Cerebellar nuclear complex (tissue), 1 donor: ENCODE measurements around the gene RIC3.

ENCODE experiments used
- DNase-seq, 2 experiments: peaks; one replicate each; lab custom pipeline; 2025; lab: John Stamatoyannopoulos, UW

Gene RIC3

DNA sequence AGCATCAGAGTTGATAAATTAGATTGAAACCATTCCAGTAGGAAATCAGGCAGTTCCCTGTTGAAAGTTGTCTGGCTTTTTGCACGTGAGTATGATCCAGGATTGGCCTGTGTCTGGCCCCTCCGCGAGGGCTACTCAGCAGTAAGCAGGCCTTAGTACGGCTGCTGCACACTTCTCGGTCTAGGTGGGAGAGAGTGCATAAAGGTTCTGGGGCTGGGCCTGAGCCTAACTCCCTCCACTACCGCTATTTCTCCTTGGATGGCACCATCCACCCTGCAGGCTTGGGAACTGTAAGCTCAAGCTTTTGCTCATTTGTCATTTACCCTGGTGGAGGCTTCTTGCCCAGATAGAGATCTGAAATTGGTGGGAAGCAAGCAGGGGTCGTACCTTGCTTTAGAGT, 65.9 kb downstream of the RIC3 start:
- no peak for DNase-seq

DNA sequence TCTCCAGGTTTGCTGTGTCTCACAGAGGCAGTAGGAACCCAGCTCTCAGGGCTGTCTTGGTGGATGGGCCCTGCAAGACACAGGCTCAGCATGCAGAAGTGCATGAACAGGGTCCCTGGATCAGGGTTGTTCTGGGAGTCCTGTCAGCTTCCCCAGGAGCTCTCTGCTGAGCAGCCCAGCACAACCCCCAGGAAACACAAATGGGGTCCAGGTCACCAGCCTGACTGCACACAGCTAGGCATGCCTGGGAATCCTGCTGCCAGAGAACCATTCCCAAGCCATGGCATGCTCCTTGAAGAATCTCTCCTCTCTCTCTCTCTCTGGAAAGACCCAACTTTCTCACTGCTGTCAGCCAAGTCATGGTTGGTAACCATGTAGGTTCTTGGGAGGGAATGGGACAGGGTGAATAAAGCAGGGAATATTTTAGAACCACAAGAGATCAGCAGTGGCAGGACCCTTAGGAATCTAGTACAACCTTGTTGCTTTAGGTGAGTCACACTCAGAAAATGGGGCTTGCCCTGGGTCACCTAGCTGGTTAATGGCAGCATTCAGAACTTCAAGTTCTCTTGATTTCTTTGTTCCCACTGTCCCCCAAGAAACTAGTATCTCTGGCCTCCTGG, 66.4 kb downstream of the RIC3 start:
- no peak for DNase-seq

DNA sequence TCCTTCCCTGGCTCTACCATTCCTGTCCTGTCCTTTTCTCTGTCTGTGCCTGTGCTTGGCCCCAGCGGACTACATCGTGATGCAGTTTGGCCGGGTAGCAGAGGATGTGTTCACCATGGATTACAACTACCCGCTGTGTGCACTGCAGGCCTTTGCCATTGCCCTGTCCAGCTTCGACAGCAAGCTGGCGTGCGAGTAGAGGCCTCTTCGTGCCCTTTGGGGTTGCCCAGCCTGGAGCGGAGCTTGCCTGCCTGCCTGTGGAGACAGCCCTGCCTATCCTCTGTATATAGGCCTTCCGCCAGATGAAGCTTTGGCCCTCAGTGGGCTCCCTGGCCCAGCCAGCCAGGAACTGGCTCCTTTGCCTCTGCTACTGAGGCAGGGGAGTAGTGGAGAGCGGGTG, 67.4 kb downstream of the RIC3 start:
- DNase-seq, result no peak

DNA sequence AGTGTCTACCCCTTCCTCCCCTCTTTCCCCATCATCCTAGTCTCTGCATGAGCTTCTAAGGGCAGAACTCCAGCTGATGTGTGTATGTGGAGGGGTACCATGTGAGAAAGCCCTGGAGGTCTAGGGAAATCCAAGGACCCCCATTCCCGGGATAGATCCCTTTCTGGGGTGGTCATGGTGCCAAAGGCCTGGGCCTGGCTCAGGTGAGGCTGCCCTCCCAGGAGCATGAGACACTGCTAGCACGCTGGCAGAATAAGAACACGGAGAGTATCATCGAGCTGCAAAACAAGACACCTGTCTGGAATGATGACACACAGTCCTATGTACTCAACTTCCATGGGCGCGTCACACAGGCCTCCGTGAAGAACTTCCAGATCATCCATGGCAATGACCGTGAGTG, 68.2 kb downstream of the RIC3 start:
- no peak for DNase-seq

DNA sequence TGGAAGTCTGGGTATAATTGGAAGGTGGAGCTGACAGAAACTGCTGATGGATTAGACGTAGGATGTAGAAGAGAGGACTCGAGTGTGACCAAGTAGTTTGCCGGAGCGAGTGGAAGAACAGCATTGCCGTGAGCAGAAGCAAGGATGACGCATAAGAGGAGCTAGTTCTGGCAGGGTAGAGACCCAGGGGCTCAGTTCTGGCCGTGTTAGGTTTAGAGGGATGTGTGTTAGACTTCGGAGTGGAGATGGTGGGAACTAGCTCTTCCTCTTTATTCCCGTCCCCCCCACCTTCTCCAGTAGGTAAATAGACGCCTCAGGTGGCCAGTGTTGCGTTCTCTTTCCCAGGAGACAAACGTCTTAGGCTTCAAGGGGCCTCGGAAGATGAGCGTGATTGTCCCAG, 68.7 kb downstream of the RIC3 start:
- no peak for DNase-seq

DNA sequence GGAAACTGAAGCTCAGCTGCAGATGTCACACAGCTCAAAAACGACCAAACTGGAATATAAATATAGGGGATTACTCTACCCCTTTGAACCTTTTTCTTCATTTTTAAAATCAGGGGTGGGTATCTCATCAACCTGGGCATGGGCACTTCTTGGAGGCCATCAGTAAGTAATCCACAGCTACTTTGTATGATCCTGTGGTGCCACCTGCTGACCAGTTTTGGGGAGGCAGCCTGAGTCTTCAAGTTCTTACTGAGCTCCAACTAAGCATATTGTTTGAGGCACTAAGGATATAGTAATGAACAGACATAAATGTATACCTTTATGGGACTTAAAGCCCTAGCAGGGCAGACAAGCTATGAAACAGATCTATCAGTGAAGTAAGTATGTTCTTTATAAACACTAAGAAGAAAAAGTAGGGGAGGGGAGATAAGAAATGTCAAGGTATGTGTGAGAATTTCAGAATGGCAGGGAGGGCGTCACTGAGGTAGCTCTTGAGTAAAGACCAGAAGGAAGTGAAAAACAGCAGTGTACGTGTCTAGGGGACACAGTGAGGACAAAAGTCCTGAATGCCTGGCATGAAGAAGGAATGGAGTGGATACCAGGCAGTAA, 69.4 kb downstream of the RIC3 start:
- peak in 1 of 2 experiments; percentile 29 for DNase-seq

DNA sequence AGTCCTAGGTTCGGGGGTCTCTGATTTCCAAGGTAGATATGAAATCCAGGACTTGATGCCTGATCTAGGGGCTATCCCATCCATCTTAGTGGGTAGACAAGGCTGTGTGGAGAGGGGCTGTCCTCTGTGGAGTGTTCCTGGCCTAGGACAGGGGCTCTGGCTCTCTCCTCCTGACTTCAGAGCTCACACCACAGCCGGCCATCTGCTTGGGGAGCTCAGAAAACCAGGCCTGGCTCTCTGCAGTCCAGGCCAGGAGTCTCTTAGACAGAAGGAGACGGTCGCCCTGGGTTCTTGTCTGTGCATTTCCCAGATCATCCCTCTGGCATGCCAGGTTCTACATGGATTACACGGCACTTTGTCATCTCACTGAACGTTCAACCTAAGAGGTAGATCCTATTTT, 69.9 kb downstream of the RIC3 start:
- no peak for DNase-seq

DNA sequence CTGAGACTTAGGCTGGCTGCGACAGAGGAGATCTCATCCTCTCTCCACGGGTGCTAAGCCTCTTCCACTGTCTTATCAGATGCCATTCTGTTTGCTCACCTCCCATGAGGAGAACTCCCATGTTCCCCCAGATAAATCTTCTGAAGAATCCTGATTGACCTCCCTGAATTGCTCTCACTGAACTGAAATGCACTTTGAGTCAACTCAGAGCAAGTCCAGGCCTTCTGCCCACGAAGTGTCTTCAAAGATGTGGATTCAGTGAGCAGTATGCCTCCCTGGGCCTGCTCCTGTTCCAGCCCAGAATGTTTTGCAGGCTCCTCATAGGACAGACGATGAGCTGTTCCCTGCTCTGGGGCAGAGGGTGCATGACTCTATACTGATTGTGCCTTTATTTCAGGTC, 70.5 kb downstream of the RIC3 start:
- DNase-seq, result no peak

DNA sequence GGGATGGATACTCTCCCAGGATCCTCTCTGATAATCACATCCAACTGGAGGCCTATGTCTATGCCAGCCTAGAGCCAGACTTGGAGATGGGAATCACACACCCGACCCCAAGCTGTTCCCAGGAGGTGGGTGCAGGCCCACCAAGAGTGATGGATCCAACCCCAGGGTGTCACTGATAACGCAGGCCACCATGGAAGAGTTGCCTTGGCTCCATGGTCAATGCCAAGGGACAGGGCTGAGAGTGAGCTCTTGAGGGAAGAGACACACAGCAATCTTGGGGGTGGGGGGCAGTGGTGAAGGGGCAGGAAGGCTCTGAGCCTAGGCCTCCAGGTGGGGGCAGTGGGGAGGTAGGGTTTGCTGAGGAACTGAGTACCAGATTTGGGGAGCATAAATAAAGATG, 70.9 kb downstream of the RIC3 start:
- DNase-seq, result no peak

DNA sequence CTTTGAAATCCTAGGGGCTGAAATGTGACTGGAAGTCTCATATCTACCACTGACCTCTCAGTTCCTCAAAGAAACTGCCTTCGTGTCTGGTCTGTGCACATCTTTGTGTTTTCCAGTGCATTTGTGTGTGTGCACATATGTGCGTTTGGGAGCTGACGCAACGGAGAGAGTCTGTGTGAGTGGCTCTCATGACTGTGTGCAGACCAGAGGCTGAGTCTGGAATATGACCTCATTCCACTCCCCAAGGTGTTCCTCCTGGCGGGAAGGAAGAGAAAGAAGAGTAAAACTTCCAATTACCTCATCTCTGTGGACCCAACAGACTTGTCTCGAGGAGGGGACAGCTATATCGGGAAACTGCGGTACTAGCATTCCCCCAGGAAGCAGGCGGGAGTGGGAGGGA, 71.4 kb downstream of the RIC3 start:
- no peak for DNase-seq

DNA sequence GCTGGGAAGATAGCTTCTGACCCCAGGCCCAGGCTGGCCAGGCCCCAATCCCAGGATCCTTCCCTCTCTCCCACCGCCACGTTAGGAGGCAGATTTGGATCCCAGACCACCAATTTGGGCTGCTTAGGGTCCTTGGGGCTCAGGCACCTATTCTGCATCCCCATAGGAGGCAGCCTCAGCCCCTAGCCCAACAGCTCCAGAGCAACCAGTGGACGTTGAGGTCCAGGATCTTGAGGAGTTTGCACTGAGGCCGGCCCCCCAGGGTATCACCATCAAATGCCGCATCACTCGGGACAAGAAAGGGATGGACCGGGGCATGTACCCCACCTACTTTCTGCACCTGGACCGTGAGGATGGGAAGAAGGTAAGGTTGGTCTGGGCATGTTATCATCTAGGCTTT, 71.8 kb downstream of the RIC3 start:
- no peak for DNase-seq

DNA sequence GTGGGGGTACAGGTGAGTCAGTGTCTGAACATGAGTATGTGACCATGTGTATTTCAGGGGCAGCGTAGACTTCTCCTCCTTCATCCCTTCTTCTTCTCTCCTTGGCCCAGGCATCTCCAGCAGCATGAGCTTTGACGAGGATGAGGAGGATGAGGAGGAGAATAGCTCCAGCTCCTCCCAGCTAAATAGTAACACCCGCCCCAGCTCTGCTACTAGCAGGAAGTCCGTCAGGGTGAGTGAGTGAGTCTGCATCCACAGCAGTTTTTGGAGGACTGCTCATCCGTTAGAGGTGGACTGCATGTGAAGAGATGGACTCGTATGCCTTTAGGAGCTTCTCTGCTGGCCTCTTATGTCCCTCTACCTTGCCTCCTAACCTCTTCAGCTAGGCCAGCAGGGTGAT, 72.2 kb downstream of the RIC3 start:
- DNase-seq, result no peak

DNA sequence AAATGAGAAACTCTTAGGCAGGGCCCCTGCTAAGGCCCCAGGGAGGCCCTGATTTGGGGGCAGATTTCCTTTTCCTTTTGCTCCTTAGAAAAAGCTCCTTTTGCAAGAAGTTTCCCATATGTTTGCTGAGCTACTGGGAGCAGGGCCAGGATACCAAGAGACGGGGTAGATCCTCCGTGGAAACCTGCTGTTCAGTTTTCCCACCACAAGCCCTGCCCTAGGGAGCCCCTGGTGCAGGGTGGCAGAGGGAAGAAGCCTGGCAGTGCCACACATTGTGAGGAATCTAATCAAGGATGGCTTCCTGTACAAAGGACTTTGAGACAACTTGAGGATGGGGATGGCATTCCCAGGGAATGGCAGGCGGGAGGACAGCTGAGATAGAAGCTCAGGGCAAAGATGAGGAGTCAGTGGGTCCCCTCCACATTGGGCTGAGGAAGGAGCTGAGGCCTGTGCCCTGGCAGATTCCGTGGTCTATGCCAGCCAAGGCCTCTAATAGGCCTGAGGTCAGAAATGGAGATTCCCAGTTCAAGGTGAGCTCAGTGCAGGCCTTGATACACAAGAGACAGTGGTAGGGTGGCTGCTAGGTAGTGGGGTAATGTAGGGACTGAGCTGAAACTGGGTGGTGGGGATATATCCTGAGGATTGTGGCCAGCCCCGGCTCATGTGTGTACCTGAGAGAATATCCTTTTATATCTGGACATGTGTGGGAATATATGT, 72.9 kb downstream of the RIC3 start:
- DNase-seq, result no peak

DNA sequence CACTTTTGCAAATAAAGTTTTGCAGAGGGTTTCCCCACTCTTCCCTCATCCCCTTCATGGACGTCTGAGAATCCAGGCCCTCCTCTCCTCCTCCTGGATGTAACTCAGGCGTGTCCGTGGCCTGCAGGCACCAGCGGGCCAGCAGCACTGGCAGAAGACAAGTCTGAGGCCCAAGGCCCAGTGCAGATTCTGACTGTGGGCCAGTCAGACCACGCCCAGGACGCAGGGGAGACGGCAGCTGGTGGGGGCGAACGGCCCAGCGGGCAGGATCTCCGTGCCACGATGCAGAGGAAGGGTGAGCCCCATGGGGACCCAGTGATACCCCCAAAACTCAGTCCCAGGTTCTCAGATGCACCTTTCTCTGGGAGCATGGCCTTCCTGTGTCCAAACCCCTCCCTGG, 73.5 kb downstream of the RIC3 start:
- DNase-seq, result no peak

DNA sequence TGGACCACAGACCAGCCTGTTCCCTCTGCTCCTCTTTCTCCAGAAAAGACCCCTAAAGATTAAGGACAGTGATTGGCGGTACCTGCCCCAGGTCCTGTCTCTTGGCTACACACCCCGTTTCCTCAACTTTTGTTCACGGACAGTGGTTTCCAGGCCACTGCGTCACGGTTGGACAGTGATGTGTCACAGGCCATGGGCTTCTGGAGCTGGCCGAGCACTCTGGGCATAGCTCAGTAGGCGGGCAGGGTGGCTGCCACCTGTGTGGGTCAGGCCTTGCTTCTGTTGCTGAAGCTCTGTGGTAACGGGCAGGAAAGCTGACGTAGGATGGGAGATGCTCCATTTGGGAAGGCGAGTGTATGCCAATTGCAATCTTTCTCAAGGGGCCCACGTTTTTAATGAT, 74.2 kb downstream of the RIC3 start:
- DNase-seq, result no peak

DNA sequence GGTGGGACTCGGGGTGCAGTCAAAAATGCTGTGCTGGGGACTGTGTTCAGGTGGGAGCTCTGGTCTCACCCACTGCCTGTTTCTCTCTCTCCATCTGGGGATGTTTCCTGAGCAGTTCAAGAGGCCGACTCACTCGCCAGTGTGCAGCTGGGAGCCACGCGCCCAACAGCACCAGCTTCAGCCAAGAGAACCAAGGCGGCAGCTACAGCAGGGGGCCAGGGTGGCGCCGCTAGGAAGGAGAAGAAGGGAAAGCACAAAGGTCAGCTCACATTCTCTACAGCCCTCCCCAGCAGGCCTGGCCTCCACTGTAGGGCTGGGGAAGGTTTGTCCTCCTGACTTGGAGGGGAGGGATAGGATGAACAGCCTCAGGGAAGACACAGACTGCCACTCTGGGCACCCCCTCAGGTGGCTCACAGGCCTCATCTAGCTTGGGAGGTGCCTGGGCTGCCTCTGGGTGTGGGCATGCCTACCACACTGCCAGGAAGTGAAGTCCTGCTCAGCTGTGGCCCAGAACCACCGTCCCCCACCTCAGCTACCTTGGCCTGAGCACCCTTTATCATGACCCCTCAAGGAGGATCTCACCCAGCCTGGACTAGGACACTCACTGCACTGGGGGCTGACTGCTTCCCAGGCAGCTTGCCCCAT, 74.8 kb downstream of the RIC3 start:
- DNase-seq, result no peak

DNA sequence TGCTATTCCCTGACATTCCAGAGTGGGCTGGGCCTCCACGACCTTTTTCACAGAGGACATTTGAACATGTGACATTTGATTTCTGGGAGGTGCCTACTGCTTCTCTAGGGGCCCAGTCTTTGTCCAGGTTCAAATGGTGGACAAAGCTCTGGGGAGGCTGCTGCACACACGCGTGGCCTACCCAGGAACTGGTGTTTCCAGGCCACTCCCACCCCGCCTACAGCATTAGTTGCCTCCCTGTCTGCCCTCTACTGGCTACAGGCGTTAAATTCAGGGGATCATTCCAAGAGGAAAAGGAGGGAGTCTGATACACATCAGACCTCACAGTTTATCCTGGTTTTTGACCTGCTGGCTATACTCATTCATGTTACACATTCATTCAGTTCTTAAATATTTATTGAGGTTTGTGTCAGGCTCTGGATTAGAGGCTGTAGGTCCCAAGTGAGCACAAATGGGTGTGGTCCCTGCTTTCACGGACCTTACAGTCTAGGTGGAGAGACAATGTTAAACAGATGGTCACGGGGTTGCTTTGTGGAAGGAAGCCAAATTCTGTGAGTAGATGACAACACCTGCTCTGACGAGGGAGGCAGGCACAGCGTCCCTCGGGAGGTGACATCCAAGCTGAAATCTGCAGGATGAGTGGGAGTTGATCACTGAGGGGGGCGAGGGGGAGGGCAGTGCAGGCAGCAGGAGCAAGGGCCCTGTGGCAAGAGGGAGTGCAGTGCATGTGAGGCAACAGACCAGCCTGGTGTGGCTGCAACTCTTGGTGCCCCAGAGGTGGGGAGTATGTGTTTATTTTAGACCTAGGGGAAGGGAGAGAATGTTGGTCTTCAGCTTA, 76.0 kb downstream of the RIC3 start:
- no peak for DNase-seq

DNA sequence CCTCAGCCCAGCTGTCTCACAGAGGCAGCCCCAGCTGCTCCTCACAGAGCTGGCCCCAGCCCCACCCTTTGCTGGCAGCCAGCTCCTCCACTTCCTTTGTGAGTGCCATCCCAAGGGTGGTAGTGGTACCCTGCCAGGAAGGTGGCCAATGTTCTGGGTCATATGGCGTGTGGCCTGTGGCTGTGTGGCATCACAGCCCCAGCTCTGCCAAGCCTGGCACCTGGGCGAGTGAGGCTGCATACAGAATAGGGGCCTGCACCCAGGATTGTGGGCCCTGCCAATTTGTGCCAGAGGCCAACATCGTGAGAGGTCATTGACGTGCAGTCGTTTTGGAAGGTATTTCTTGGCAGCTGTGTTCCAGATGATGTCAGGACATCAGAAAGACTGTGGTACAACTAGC, 77.1 kb downstream of the RIC3 start:
- DNase-seq, result no peak

DNA sequence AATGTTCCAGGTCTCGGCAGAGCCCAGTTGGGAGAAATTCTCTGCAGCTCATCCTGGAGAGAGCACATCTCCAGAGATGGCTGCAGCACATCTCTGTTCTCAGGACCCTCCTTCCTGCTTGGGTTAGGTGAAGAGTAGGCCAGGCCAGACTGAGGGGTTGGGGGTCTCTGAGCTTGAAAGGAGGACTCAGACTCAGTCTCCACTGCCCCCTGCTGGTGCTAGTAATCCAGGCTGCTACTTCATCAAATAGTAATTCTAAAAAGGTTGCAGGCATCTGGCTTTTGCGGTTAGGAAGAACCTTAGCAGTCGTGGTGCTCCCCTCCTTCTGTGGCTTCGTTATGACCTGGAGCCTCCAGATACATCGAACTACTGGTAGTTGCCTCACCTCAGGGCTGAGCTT, 78.1 kb downstream of the RIC3 start:
- no peak for DNase-seq

DNA sequence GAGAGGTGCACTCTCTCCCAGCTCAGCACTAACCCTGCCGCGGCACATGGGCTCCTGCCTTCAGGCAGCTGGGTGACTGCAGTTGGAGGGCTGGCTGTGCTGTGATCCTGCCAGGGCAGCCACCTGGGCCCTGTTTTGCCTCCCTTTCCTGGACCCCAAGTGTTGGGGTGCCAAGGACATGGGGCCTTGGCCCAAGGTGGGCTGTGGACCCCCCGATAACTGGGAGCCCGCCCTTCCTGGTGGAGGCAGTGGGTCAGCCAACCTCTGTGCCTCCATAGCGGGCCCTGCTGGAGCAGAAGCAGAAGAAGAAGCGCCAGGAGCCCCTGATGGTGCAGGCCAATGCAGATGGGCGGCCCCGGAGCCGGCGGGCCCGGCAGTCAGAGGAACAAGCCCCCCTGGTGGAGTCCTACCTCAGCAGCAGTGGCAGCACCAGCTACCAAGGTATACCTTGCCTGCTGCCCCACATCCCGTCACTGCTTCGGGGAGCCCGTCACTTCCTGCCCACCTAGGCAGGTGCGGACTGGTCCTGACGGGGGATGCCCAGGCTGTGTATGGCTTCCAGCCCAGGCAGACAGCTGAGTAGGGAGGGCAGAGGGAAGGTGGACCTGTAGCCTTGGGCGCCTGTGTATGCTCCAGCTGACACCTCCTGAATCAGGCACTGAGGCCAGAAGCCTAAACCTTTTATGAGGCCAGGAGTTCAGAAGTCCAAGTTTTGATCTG, 78.9 kb downstream of the RIC3 start:
- DNase-seq, result no peak

DNA sequence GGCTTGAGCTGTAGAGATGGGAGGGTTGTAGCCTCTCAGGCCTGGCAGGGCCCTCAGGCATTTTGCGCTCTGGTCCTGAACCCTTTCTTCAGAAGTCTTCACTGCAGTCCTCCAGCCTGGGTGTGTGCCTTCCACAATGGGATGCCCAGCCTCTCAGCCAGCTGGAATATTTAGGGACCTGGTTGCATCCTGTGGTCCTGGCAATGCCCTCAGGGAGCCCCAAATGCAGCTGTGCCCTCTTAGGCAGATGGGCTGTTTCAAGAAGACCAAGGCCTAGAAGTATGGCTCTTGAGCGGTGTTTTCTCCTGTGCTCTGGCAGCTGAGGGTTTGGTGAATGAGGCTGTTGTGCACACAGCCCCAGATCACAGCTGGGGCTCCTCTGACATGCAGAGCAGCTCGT, 81.1 kb downstream of the RIC3 start:
- no peak for DNase-seq

DNA sequence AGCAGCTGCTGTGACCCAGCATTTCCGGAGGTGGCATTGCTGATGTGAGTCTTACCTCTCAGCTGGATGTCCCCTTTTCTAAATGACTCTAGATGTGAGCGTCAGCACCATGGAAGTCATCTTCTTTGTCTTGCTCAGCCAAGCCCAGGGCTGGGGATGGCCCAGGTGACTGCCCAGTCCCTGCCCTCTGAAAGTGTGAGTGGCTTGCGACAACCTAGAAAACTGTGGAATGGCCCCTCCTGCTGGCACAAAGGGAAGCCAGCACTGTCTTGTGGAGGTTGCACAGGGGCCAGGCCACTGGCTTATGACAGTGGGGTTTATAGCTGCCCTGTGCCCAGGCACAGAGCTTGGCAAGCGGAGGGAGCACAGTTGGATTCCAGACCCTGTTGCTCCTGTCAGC, 81.6 kb downstream of the RIC3 start:
- DNase-seq, result no peak
